Heart right ventricle (tissue), 16 donors: ENCODE measurements around the gene ZNF511. TPM values are rescaled to one million over a fixed set of nuclear protein-coding genes. Genes with fewer than 3 reads are reported as not detected.

Source experiments
- ATAC-seq, 8 donors: fragments of 200-7000 bp; cut with Tn5 transposase; one replicate each; pipeline ENCODE4 v1.9.1; 2020; ENCODE audit warnings: mild to moderate bottlenecking in 8 of 8, moderate library complexity in 8 of 8, moderate number of reproducible peaks in 1 of 8
- DNase-seq, 2 donors: peaks; one replicate each; pipeline ENCODE4 v3.0.0-alpha.2; 2020
- H3K27ac ChIP-seq, 10 donors: fragments of 200-600 bp; sonication (generic) in 2 of 10; one replicate each; pipeline versions ENCODE4 v1.5.0 to v1.8.0; 2020 to 2022; ENCODE audit warnings: mild to moderate bottlenecking in 3 of 10
- H3K27me3 ChIP-seq, 7 donors: fragments of 200-600 bp; one replicate each; pipeline ENCODE4 v1.8.0; 2021 to 2022; ENCODE audit warnings: mild to moderate bottlenecking in 2 of 7
- H3K36me3 ChIP-seq, 9 donors: fragments of 200-600 bp; sonication (generic) in 1 of 9; one replicate each; pipeline versions ENCODE4 v1.5.0 to v1.8.0; 2020 to 2022; ENCODE audit warnings: mild to moderate bottlenecking in 2 of 9
- H3K4me1 ChIP-seq, 9 donors: fragments of 200-600 bp; sonication (generic) in 1 of 9; one replicate each; pipeline versions ENCODE4 v1.5.0 to v1.8.0; 2020 to 2022; ENCODE audit warnings: mild to moderate bottlenecking in 4 of 9
- H3K4me3 ChIP-seq, 10 donors: fragments of 200-600 bp; sonication (generic) in 2 of 10; one replicate each; pipeline versions ENCODE4 v1.5.0 to v1.8.0; 2020 to 2022; ENCODE audit warnings: mild to moderate bottlenecking in 7 of 10, moderate library complexity in 2 of 10
- H3K9me3 ChIP-seq, 11 donors: fragments of 200-600 bp in 10 of 11; sonication (generic) in 2 of 11; one replicate each; pipeline versions ENCODE4 v1.5.0 to v1.8.0; 2013 to 2022; ENCODE audit warnings: mild to moderate bottlenecking in 2 of 11, control low read depth in 1 of 11, moderate library complexity in 1 of 11
- CTCF ChIP-seq, 9 donors: fragments of 200-600 bp; sonication (generic) in 2 of 9; IDR thresholded peaks; one replicate each; pipeline versions ENCODE4 v1.5.0 to v1.8.0; 2021 to 2022; ENCODE audit warnings: antibody characterized with exemption in 9 of 9, mild to moderate bottlenecking in 5 of 9, moderate library complexity in 1 of 9
- WGBS, 2 donors: extraction: QIAGEN DNeasy Blood & Tissue Kit; methylation state at CpG; one replicate each; pipeline ENCODE4 v1.1.7; 2013; ENCODE audit warnings: inconsistent platforms in 1 of 2; 5-methylcytosine and 5-hydroxymethylcytosine counted together
- intact Hi-C, 10 donors: fragments of 100-400 bp; cut with DNase I; formaldehyde crosslinking; loops; one replicate each; pipeline versions ENCODE4 v1.11.1 to v1.14.2; 2022
- polyA plus RNA-seq, 2 donors: library from polyadenylated mRNA; stranded (reverse); fragments of 200-250 nt; gene quantifications; one replicate each; pipeline ENCODE4 v1.2.3, GENCODE V29; 2013
- total RNA-seq, 10 donors: library from RNA; stranded (reverse); fragmentation: NEBNext Ultra II Directional in 3 of 10; extraction: Animal tissue kit (Norgen Biotek cat#: 25700) in 3 of 10; gene quantifications; one replicate each; pipeline versions ENCODE4 v1.2.1 to v1.2.4, GENCODE V29; 2021 to 2023
- donor health status: Arrhythmogenic right ventricular cardiomyopathy.
- donor health status: ischemic (EF 13 %, LVEDD 7.1; RV severe dilation, severe dysfunction).
- donor health status: healthy with polysubstance abuse.
- donor health status: DM: no; HTN: yes; CAD: no.
- donor health status: DM: no; HTN: no; CAD: no.
- donor health status: ischemic (EF 25% LVEDD 6.9; RV normal size, moderate dysfunction).
- donor health status: ischemic (EF 25% LVEDD 5.7; RV mildly dilated, moderate dysfunction).
- donor health status: healthy.
- donor health status: DM: yes; HTN: yes; CAD: no.
- donor health status: Ischemic cardiomyopathy.
- donor health status: ischemic (EF 35%, LVEDD 5.7; RV mildly dilated, moderate dysfunction).
- donor health status: nonischemic (EF 11% LVEDD 7.7; RV severe dilation, severe dysfunction).
- donor health status: DM: yes; HTN: yes; CAD: no.
- donor health status: PGD.
- donor health status: ischemic (EF 29% LVEDD 5.4; RV normal size, mild dysfunction).
- donor health status: nonischemic (EF 23%, LVEDD 6.1; RV moderate dilation, normal function).

Gene ZNF511
- total and polyA plus RNA-seq, 12 donors = 30.6 to 129 (median 43.5) TPM

GRCh38 chr10:133312769-133313145, 4.0 kb downstream of the ZNF511 start:
- no peak for DNase-seq
- Histone ChIP-seq H3K9me3 (no peaks in the 10 kb centered on the region), H3K36me3 (peaks cover 0 to 37% (median 7%) of the 10 kb centered on the region in 9 donors), H3K4me1 (peaks cover 0 to 13% (median 8%) of the 10 kb centered on the region in 9 donors), H3K27me3 (no peaks in the 10 kb centered on the region), H3K27ac (no peak overlapping the region), H3K4me3 (no peak overlapping the region)
- no peak for ATAC-seq
- WGBS, 2 donors = 92 to 93% methylated on average over 9 of the region's 9 CpGs
- intact Hi-C loops = loop anchor here in 3 of 10 donors (1.0 to 10.0 kb wide), 3 partner anchors 19 to 295 kb away; no protein-coding TSS in a partner anchor
- TF ChIP-seq CTCF (IDR thresholded peaks at IDR 0.05) = no peak

GRCh38 chr10:133313192-133313591, 4.5 kb downstream of the ZNF511 start:
- DNase-seq = no peak
- Histone ChIP-seq H3K9me3 (no peaks in the 10 kb centered on the region), H3K4me3 (no peak overlapping the region), H3K27me3 (no peaks in the 10 kb centered on the region), H3K36me3 (peaks cover 0 to 37% (median 7%) of the 10 kb centered on the region in 9 donors), H3K27ac (no peak overlapping the region), H3K4me1 (peaks cover 0 to 9% (median 4%) of the 10 kb centered on the region in 9 donors)
- 80 to 84% methylated on average over 4 of the region's 4 CpGs for WGBS, 2 donors
- TF ChIP-seq CTCF (IDR thresholded peaks at IDR 0.05) = no peak
- intact Hi-C loops = loop anchor here in 3 of 10 donors (1.0 to 10.0 kb wide), 3 partner anchors 18 to 294 kb away; no protein-coding TSS in a partner anchor
- ATAC-seq = no peak

- peaks cover 0 to 35% (median 7%) of the 10 kb centered on the region in 9 donors for H3K36me3 ChIP-seq
- no peak for ATAC-seq
- no peak for DNase-seq
- TF ChIP-seq CTCF (IDR thresholded peaks at IDR 0.05) = no peak
- peaks cover 0 to 15% (median 14%) of the 10 kb centered on the region in 7 donors for H3K27me3 ChIP-seq
- no peaks in the 10 kb centered on the region for H3K9me3 ChIP-seq
- H3K4me1 ChIP-seq = peaks cover 0 to 10% (median 6%) of the 10 kb centered on the region in 9 donors
- no peak overlapping the region for H3K27ac ChIP-seq
- no peak overlapping the region for H3K4me3 ChIP-seq
- WGBS, 2 donors = 89 to 92% methylated on average over 12 of the region's 12 CpGs
- intact Hi-C loops = loop anchor here in 2 of 10 donors (5.0 to 10.0 kb wide), 2 partner anchors 170 to 292 kb away; no protein-coding TSS in a partner anchor
Observed at GRCh38 chr10:133314911-133315310, 6.2 kb downstream of the ZNF511 start.

GRCh38 chr10:133315847-133316246, 7.1 kb downstream of the ZNF511 start:
- H3K4me3 ChIP-seq = no peak overlapping the region
- ATAC-seq (no peak), DNase-seq (no peak)
- peaks cover 0 to 26% (median 7%) of the 10 kb centered on the region in 9 donors for H3K36me3 ChIP-seq
- peaks cover 0 to 21% (median 15%) of the 10 kb centered on the region in 7 donors for H3K27me3 ChIP-seq
- H3K27ac ChIP-seq = no peak overlapping the region
- intact Hi-C loops = loop anchor here in 1 of 10 donors (10.0 kb wide), 1 partner anchor 171 kb away; no protein-coding TSS in a partner anchor
- H3K9me3 ChIP-seq = peaks cover 0 to 1% (median 0%) of the 10 kb centered on the region in 11 donors
- TF ChIP-seq CTCF (IDR thresholded peaks at IDR 0.05) = no peak
- WGBS, 2 donors = 85 to 91% methylated on average over 5 of the region's 5 CpGs
- H3K4me1 ChIP-seq = peaks cover 0 to 10% (median 6%) of the 10 kb centered on the region in 9 donors
